HL-60 (cell line): Measurements from ENCODE around the gene PCNP.

Source experiments
- TF ChIP-seq, protein P1 (sequence below): IDR thresholded peaks from one replicate; pipeline ENCODE4 v1.5.1; 2011; ENCODE audit warnings: low read length, control low read depth, inconsistent platforms; ENCODE audit not compliant: insufficient read depth
- TF ChIP-seq, protein P2 (sequence below): IDR thresholded peaks from 2 replicates; pipeline ENCODE4 v1.6.1; 2012; ENCODE audit warnings: low read depth; ENCODE audit not compliant: insufficient replicate concordance

DNA sequence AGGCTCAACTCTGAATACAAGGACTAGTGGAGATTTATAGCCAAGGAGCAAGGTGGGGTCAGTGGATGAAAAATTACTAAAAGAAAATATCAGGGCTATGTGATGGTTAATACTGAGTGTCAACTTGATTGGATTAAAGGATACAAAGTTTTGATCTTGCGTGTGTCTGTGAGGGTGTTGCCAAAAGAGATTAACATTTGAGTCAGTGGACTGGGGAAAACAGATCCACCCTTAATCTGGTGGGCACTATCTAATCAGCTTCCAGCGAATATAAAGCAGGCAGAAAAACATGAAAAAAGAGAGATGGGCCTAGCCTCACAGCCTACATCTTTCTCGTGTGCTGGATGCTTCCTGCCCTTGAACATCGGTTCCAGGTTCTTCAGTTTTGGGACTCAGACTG, 46.5 kb upstream of the PCNP start:
- TF ChIP-seq, protein P1, sequence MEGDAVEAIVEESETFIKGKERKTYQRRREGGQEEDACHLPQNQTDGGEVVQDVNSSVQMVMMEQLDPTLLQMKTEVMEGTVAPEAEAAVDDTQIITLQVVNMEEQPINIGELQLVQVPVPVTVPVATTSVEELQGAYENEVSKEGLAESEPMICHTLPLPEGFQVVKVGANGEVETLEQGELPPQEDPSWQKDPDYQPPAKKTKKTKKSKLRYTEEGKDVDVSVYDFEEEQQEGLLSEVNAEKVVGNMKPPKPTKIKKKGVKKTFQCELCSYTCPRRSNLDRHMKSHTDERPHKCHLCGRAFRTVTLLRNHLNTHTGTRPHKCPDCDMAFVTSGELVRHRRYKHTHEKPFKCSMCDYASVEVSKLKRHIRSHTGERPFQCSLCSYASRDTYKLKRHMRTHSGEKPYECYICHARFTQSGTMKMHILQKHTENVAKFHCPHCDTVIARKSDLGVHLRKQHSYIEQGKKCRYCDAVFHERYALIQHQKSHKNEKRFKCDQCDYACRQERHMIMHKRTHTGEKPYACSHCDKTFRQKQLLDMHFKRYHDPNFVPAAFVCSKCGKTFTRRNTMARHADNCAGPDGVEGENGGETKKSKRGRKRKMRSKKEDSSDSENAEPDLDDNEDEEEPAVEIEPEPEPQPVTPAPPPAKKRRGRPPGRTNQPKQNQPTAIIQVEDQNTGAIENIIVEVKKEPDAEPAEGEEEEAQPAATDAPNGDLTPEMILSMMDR, result no peak
- TF ChIP-seq, protein P2, sequence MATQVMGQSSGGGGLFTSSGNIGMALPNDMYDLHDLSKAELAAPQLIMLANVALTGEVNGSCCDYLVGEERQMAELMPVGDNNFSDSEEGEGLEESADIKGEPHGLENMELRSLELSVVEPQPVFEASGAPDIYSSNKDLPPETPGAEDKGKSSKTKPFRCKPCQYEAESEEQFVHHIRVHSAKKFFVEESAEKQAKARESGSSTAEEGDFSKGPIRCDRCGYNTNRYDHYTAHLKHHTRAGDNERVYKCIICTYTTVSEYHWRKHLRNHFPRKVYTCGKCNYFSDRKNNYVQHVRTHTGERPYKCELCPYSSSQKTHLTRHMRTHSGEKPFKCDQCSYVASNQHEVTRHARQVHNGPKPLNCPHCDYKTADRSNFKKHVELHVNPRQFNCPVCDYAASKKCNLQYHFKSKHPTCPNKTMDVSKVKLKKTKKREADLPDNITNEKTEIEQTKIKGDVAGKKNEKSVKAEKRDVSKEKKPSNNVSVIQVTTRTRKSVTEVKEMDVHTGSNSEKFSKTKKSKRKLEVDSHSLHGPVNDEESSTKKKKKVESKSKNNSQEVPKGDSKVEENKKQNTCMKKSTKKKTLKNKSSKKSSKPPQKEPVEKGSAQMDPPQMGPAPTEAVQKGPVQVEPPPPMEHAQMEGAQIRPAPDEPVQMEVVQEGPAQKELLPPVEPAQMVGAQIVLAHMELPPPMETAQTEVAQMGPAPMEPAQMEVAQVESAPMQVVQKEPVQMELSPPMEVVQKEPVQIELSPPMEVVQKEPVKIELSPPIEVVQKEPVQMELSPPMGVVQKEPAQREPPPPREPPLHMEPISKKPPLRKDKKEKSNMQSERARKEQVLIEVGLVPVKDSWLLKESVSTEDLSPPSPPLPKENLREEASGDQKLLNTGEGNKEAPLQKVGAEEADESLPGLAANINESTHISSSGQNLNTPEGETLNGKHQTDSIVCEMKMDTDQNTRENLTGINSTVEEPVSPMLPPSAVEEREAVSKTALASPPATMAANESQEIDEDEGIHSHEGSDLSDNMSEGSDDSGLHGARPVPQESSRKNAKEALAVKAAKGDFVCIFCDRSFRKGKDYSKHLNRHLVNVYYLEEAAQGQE, result no peak
